HCT116 (cell line): Measurements from ENCODE around the gene RBM34. TPM values are rescaled to one million over a fixed set of nuclear protein-coding genes. Genes with fewer than 3 reads are reported as not detected.

Experiments used
- ATAC-seq: fragments of 200-7000 bp; cut with Tn5 transposase; 2 replicates; pipeline ENCODE4 v1.9.1; 2020; ENCODE audit warnings: mild to moderate bottlenecking, moderate library complexity
- BruUV-seq: library from RNA; stranded (reverse); fragments of 400-500 nt; replicated peaks from 2 replicates; lab custom pipeline; 2021; lab: Mats Ljungman, UMichigan
- CTCF ChIA-PET: fragments of 300-600 bp; sonication (Branson Sonifier 250); formaldehyde crosslinking; loops from one replicate; lab custom pipeline; 2021; ENCODE audit warnings: antibody characterized with exemption; lab: Charles Lee
- POLR2A ChIA-PET: fragments of 300-600, 350-600 bp; sonication (Branson Sonifier 250); formaldehyde crosslinking; loops from one replicate; lab custom pipeline; 2021; ENCODE audit warnings: antibody characterized with exemption; lab: Charles Lee
- RAD21 ChIA-PET, 2 experiments: fragments of 300-600 bp; sonication (Branson Sonifier 250); formaldehyde crosslinking; loops; one replicate each; lab custom pipeline; 2023; ENCODE audit warnings: low total read pairs in 2 of 2; ENCODE audit not compliant: uncharacterized antibody in 2 of 2, unreplicated experiment in 2 of 2, low non-redundant PET in 1 of 2; lab: Charles Lee
- DNase-seq: peaks from one replicate; pipeline ENCODE4 v3.0.0-alpha.2; 2010; ENCODE audit warnings: low read depth, low spot score
- H2AFZ ChIP-seq: fragments of 200-600 bp; shearing (Covaris generic), sonication (generic); 2 replicates; pipeline ENCODE4 v1.6.1; 2017; ENCODE audit warnings: low read depth, mixed run types, mixed read lengths, antibody characterized with exemption, low read length; ENCODE audit not compliant: poor library complexity, severe bottlenecking
- H3K27ac ChIP-seq: 2 replicates; pipeline ENCODE4 v1.5.1; 2012; ENCODE audit warnings: low read depth, low read length
- H3K27me3 ChIP-seq: fragments of 200-600 bp; sonication (generic); 2 replicates; pipeline ENCODE4 v1.6.1; 2016; ENCODE audit warnings: mixed run types, low read length, mixed read lengths; ENCODE audit not compliant: insufficient read depth
- H3K36me3 ChIP-seq, 2 experiments: fragments of 200-500 bp in 1 of 2; fragments of 200-600 bp in 1 of 2; sonication (Bioruptor generic) in 1 of 2; sonication (generic) in 1 of 2; 2 replicates each; pipeline versions ENCODE4 v1.5.1 to v1.6.1; 2014 to 2016; ENCODE audit warnings: low read length in 2 of 2, inconsistent platforms in 1 of 2, mixed read lengths in 1 of 2, mixed run types in 1 of 2; ENCODE audit not compliant: insufficient read depth in 2 of 2, control insufficient read depth in 1 of 2
- H3K4me1 ChIP-seq, 2 experiments: fragments of 200-600 bp in 1 of 2; sonication (generic) in 1 of 2; 2 replicates each; pipeline versions ENCODE4 v1.5.1 to v1.6.1; 2012 to 2017; ENCODE audit warnings: low read length in 2 of 2, inconsistent platforms in 1 of 2, mild to moderate bottlenecking in 1 of 2, mixed read lengths in 1 of 2, mixed run types in 1 of 2, moderate library complexity in 1 of 2; ENCODE audit not compliant: insufficient read depth in 2 of 2, control insufficient read depth in 1 of 2
- H3K4me2 ChIP-seq: fragments of 200-600 bp; sonication (generic); 2 replicates; pipeline ENCODE4 v1.6.1; 2017; ENCODE audit warnings: mixed run types, low read length, mixed read lengths
- H3K4me3 ChIP-seq, 2 experiments: fragments of 200-600 bp in 1 of 2; sonication (generic) in 1 of 2; replicated peaks in 1 of 2; 2 replicates each; pipeline ENCODE4 v1.5.1; 2011 to 2016; ENCODE audit warnings: low read length in 2 of 2, control low read depth in 1 of 2, low read depth in 1 of 2, mild to moderate bottlenecking in 1 of 2, mixed read lengths in 1 of 2, mixed run types in 1 of 2
- H3K79me2 ChIP-seq: fragments of 200-600 bp; sonication (generic); 2 replicates; pipeline ENCODE4 v1.6.1; 2017; ENCODE audit warnings: mild to moderate bottlenecking, mixed run types, low read length, moderate library complexity, mixed read lengths; ENCODE audit not compliant: insufficient read depth
- H3K9ac ChIP-seq: fragments of 200-600 bp; sonication (generic); 2 replicates; pipeline ENCODE4 v1.6.1; 2016; ENCODE audit warnings: low read length, mixed read lengths
- H3K9me2 ChIP-seq: fragments of 200-600 bp; sonication (generic), shearing (Covaris generic); 2 replicates; pipeline ENCODE4 v1.6.1; 2017; ENCODE audit warnings: mixed run types, mild to moderate bottlenecking, moderate library complexity; ENCODE audit not compliant: insufficient read depth
- H3K9me3 ChIP-seq, 2 experiments: fragments of 200-500 bp in 1 of 2; fragments of 200-600 bp in 1 of 2; sonication (Bioruptor generic) in 1 of 2; sonication (generic) in 1 of 2; 2 replicates each; pipeline ENCODE4 v1.6.1; 2014 to 2017; ENCODE audit warnings: low read length in 2 of 2, mixed read lengths in 2 of 2, inconsistent platforms in 1 of 2, low read depth in 1 of 2, mild to moderate bottlenecking in 1 of 2, mixed run types in 1 of 2, moderate library complexity in 1 of 2; ENCODE audit not compliant: control insufficient read depth in 1 of 2, insufficient read depth in 1 of 2
- H4K20me1 ChIP-seq: fragments of 200-600 bp; sonication (generic), shearing (Covaris generic); 2 replicates; pipeline ENCODE4 v1.6.1; 2017; ENCODE audit warnings: mixed run types, mild to moderate bottlenecking, moderate library complexity; ENCODE audit not compliant: insufficient read depth
- ATF3 ChIP-seq: IDR thresholded peaks from 2 replicates; pipeline ENCODE4 v1.6.1; 2012
- CEBPB ChIP-seq: IDR thresholded peaks from 2 replicates; pipeline ENCODE4 v1.6.1; 2012; ENCODE audit warnings: low read depth
- CTCF ChIP-seq, 3 experiments: fragments of 200-600 bp in 1 of 3; sonication (generic) in 1 of 3; IDR thresholded peaks in 2 of 3; conservative IDR thresholded peaks in 1 of 3; 2 replicates each; pipeline ENCODE4 v1.5.1; 2012 to 2017; ENCODE audit warnings: low read depth in 2 of 3, low read length in 2 of 3, antibody characterized with exemption in 1 of 3, borderline replicate concordance in 1 of 3, control low read depth in 1 of 3, mild to moderate bottlenecking in 1 of 3, mixed read lengths in 1 of 3, mixed run types in 1 of 3, moderate library complexity in 1 of 3; ENCODE audit not compliant: insufficient read depth in 1 of 3
- EZH2 ChIP-seq: fragments of 200-600 bp; sonication (generic); IDR thresholded peaks from 2 replicates; pipeline ENCODE4 v1.6.1; 2017; ENCODE audit warnings: antibody characterized with exemption, mixed run types
- EZH2phosphoT487 ChIP-seq: fragments of 200-600 bp; IDR thresholded peaks from 2 replicates; pipeline ENCODE4 v1.6.1; 2018; ENCODE audit warnings: antibody characterized with exemption, borderline replicate concordance
- FOSL1 ChIP-seq: IDR thresholded peaks from 2 replicates; pipeline ENCODE4 v1.6.1; 2012; ENCODE audit warnings: low read depth
- JUND ChIP-seq: IDR thresholded peaks from 2 replicates; pipeline ENCODE4 v1.6.1; 2012
- MAX ChIP-seq: IDR thresholded peaks from 2 replicates; pipeline ENCODE4 v1.6.1; 2012
- POLR2A ChIP-seq: IDR thresholded peaks from 2 replicates; pipeline ENCODE4 v1.7.0; 2011; ENCODE audit warnings: borderline replicate concordance; ENCODE audit not compliant: insufficient read depth, insufficient read length; ENCODE audit errors: extremely low read depth
- POLR2AphosphoS5 ChIP-seq: IDR thresholded peaks from 2 replicates; pipeline ENCODE4 v1.6.1; 2011; ENCODE audit warnings: mild to moderate bottlenecking, low read depth, low read length, moderate library complexity
- SIN3A ChIP-seq: IDR thresholded peaks from 2 replicates; pipeline ENCODE4 v1.6.1; 2012; ENCODE audit warnings: low read depth
- SP1 ChIP-seq: IDR thresholded peaks from 2 replicates; pipeline ENCODE4 v1.6.1; 2012; ENCODE audit warnings: low read depth
- SRF ChIP-seq: IDR thresholded peaks from 2 replicates; pipeline ENCODE4 v1.6.1; 2012; ENCODE audit warnings: low read depth
- TCF7L2 ChIP-seq: IDR thresholded peaks from 2 replicates; pipeline ENCODE4 v1.7.0; 2011; ENCODE audit warnings: borderline replicate concordance, inconsistent platforms; ENCODE audit not compliant: insufficient read depth, insufficient read length; ENCODE audit errors: extremely low read depth
- YY1 ChIP-seq: IDR thresholded peaks from 2 replicates; pipeline ENCODE4 v1.6.1; 2011; ENCODE audit warnings: low read length, low read depth, moderate library complexity, mild to moderate bottlenecking; ENCODE audit not compliant: insufficient replicate concordance; ENCODE audit errors: extremely low read depth
- ZBTB33 ChIP-seq: IDR thresholded peaks from 2 replicates; pipeline ENCODE4 v1.6.1; 2011; ENCODE audit warnings: mild to moderate bottlenecking, low read length, moderate library complexity; ENCODE audit not compliant: insufficient replicate concordance; ENCODE audit errors: extremely low read depth
- ZFX ChIP-seq: fragments of 450-650 bp; IDR thresholded peaks from 2 replicates; pipeline ENCODE4 v1.6.1; 2017
- ZNF274 ChIP-seq: fragments of 200-500 bp; sonication (Bioruptor generic); IDR thresholded peaks from 2 replicates; pipeline ENCODE4 v1.6.1; 2014; ENCODE audit warnings: mild to moderate bottlenecking, low read depth, low read length, inconsistent platforms
- intact Hi-C: fragments of 100-400 bp; cut with micrococcal nuclease; formaldehyde crosslinking; loops from 2 replicates; pipeline ENCODE4 v1.10.0; 2022
- total RNA-seq: library from RNA; stranded (reverse); gene quantifications from one replicate; pipeline ENCODE4 v1.2.1, GENCODE V29; 2021; ENCODE audit not compliant: unreplicated experiment

Gene RBM34
- total RNA-seq, 1 experiment from 2014 or later: 82.0 TPM

GRCh38 chr1:235168375-235168774 is 7.3 kb upstream of the RBM34 start:
- Histone ChIP-seq H3K36me3 (peaks cover 5 to 16% of the 10 kb centered on the region in 2 experiments; a peak in 3 of 4 replicates), H3K27ac (no peak overlapping the region), H3K9ac (no peak overlapping the region), H3K4me1 (no peaks in the 10 kb centered on the region), H3K79me2 (no peaks in the 10 kb centered on the region), H3K9me3 (no peaks in the 10 kb centered on the region), H4K20me1 (no peaks in the 10 kb centered on the region), H3K27me3 (no peaks in the 10 kb centered on the region), H3K4me3 (no peak overlapping the region), H3K4me2 (no peak overlapping the region), H2AFZ (no peak overlapping the region), H3K9me2 (no peaks in the 10 kb centered on the region)
- CTCF ChIA-PET: interaction anchor here (0.9 to 1.5 kb wide), 2 partner anchors 12 to 21 kb away, joined by 3 to 4 read pairs; no protein-coding TSS in a partner anchor
- DNase-seq: no peak
- intact Hi-C loops: loop anchor here (10.0 kb wide), 1 partner anchor 246 kb away; no protein-coding TSS in a partner anchor
- no peak for ATAC-seq
- RAD21 ChIA-PET: no interaction called here
- no TSS peak for BruUV-seq
- no peak for TF ChIP-seq CEBPB
- no peak for TF ChIP-seq FOSL1
- no peak for TF ChIP-seq SIN3A
- TF ChIP-seq ZFX: no peak
- TF ChIP-seq YY1: no peak
- TF ChIP-seq SP1: no peak
- no peak for TF ChIP-seq SRF
- no peak for TF ChIP-seq EZH2
- no peak for TF ChIP-seq EZH2phosphoT487
- no peak for TF ChIP-seq POLR2A
- no peak for TF ChIP-seq POLR2AphosphoS5
- no peak for TF ChIP-seq ATF3
- TF ChIP-seq JUND: no peak
- TF ChIP-seq ZNF274: no peak
- no peak for TF ChIP-seq CTCF (IDR thresholded peaks at IDR 0.05 in 2 of 3, conservative IDR thresholded peaks at IDR 0.05 in 1 of 3; ENCODE audit: borderline replicate concordance in 1 of 3, insufficient read depth in 1 of 3, low read depth in 2 of 3, low read length in 2 of 3)
- no peak for TF ChIP-seq TCF7L2
- TF ChIP-seq MAX: no peak
- no peak for TF ChIP-seq ZBTB33
- POLR2A ChIA-PET: no interaction called here
